Measurements from ENCODE around the gene HYAL1. TPM values are rescaled to one million over a fixed set of nuclear protein-coding genes. Genes with fewer than 3 reads are reported as not detected.
"Not testable (repeated sequence)": the region's sequence is repeated elsewhere in the genome, so short reads cannot be mapped to it uniquely, and the experiment has no call there.

Gene HYAL1
- total RNA-seq, 1 experiment from 2014 or later, result 1.1 TPM

DNA sequence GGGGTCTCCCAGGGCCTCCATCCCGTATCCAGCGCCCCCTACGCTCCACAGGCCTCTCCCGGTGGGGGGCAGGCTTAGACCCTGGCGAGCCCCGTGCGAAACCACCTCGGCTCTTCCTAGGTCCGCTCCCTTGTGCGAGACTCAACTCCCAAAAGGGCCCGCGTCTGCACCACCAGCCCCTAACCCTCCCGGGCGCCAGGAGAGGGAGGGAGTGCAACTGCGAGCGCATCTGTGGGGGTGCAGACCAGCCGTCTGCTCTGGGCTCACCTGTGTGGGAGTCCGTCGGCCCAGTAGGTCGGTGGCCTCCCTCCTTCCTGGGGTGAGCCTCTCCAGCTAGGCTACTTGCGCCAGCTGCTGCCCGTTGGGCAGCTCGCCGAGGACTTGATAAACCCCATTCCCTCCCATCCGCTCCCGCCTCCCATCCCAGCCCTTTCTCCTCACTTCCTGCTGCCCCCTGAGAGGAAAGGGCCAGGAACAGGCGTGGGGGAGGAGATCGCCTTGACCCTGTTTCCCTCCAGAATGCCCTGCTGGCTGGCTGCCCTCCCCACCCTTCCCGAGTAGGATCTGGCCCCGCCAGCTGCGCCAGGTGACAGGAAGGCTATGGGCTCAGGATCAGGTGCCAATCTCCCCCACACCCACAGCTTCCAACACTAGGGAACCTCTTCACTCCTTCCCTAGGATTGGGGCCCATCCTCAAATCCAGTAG, 19.2 kb upstream of the HYAL1 start, which contains the start of gene HYAL2:
TSS of gene HYAL2 (minus strand) at position 360 of the 706 bp plus-strand sequence. CDS start 2,256 bp downstream, outside the sequence.
- DNase-seq (ENCODE audit: low read depth, low spot score), result no peak
- in situ Hi-C loops (cut with HindIII; ENCODE audit: low pct_unique_long_range_greater_than_20kb, low sequenced_read_pairs), result no loop called here

DNA sequence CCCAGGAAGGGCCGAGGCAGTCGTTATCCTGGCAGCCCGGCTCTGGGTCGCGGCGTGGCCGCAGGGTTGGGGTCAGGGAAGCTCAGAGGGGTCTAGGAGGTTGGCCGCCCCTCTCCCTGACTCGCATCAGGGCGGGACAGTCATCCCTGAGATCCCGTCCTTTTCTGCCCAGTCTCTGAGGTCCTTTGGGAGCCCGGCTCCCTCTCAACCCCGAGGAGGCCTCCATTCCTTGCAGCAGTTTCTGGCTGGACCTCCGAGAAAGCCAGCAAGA, 18.7 kb upstream of the HYAL1 start:
- in situ Hi-C loops (cut with HindIII; ENCODE audit: low pct_unique_long_range_greater_than_20kb, low sequenced_read_pairs), result no loop called here
- DNase-seq (ENCODE audit: low read depth, low spot score), result no peak

DNA sequence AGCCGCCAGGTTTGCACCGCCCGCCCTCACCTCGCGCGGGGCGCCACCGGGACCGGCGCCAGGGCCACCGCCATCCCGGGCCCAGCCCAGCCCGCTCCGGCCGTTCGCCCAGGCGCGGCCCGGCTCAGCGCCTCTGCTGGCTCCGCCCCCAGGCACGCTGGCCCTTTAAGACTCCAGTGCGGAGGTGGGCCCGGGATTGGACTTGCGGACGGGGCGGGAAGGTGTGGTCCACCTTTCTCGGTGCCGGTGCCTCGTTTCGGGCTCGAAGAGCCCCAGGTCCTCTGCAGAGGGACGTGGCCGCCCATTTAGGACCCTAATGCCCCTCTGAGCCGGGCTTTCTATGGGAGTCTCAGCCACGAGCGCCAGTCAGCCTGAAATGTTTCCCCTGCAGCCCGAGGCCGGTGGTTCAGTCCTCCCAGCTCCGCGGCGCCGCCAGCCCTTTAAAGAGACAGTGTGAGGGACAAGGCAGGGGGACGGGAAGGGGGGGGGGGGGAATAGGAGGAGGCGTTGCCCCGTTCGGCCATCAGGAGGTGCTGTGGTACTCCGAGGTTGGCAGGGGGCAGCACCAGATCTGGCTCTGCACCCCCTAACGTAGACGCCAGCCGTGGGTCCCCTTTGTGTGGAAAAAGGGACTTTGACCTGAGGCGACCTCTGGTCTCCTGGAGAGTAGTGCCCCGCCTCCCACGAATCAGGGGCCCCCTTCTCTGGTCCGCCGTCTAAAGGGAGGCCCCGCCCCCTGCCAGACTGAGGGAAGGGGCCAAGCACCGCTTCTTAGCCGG, 18.2 kb upstream of the HYAL1 start:
- peak; percentile 89 for DNase-seq (ENCODE audit: low read depth, low spot score)
- in situ Hi-C loops (cut with HindIII; ENCODE audit: low pct_unique_long_range_greater_than_20kb, low sequenced_read_pairs), result no loop called here

DNA sequence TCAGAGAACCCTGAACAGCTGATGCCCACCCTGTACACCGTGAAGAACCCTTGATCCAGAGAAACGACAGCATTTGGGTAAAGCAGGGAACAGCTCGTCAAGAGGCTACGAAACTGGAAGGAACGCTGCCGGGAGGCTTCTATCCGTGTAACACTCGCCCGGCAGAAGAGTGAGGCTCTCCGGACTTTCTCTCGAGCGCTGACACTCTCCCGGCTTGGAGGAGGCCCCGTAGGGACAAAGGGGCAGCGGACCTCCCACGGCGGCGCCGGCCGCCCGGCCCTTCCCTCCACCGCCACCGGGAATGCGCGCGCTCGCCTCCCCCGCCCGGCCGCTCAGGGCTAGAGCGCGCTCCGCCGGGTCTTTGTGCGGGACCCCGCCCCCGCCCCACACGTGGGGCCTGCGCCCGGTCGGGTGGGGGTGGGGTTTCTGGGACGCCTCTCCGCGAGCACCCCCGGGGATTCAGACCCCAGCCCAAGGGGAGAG, 17.5 kb upstream of the HYAL1 start:
- in situ Hi-C loops (cut with HindIII; ENCODE audit: low pct_unique_long_range_greater_than_20kb, low sequenced_read_pairs), result no loop called here
- peak; percentile 73 for DNase-seq (ENCODE audit: low read depth, low spot score)

DNA sequence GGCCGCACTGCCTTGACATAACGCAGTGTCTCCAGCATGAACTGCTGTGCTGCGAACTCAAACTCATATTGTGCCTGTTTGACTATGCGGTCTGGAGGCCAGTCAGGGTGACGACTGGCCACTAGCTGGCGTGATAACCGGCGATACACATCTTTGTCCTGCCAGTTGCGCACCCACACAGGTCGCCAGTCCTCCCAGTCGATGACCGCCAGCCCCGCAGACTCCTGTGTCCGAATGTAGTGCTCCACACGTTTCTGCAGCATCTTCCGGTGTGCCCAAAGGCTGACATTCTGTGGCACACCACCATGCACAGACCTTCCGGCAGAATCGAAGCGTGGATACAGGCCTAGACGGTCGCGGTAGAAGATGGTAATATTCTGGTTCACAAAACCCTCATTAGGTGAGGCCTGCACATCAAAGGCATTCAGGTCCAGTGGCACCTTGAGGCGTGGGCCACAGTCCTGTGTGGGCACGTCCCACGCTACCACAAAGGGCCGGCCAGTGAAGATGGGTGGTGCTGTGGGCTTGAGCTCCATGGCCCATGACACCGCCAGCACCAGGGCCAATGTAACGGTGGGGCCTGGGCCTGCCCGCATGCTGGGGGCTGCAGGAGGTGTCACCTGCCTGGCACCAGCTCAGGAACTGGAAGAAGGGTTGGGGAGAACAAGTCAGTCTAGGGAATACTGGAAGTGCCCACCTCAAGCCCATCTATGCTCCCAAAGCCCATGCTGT, 16.7 kb upstream of the HYAL1 start:
- in situ Hi-C loops (cut with HindIII; ENCODE audit: low pct_unique_long_range_greater_than_20kb, low sequenced_read_pairs), result no loop called here
- no peak for DNase-seq (ENCODE audit: low read depth, low spot score)

DNA sequence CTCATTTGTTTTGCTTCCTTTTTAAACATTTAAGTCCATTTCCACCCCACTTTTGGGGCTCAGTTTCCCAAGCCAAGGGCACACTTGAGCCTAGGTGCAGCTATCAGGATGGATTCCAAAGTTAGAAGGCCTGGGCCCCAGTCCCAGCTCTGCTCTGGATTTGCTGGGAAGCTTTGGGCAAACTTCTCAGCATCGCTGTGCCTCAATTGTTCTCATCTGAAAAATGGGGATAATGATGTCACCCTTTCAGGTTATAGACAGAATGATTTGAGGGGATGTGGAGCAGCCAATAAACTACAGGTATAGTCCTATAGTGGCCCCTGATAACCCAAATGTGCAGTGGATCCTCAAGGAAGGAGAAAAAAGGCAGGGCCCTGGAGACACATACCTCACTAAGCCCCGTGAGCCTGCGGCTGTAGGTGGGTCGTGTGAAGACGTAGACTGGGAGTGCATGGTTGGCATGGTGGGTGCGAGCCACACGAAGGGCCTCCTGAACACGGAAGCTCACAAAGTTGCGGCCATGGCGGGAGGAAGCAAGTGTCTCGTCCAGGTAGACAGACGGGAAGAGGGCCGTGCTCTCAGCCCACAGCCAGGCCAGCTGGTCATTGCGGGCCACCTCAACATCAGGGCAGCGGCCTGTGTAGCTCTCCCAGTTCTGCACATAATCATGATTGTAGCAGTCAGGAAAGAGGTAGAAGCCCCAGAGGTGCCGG, 16.0 kb upstream of the HYAL1 start:
- in situ Hi-C loops (cut with HindIII; ENCODE audit: low pct_unique_long_range_greater_than_20kb, low sequenced_read_pairs), result no loop called here
- DNase-seq (ENCODE audit: low read depth, low spot score), result no peak

DNA sequence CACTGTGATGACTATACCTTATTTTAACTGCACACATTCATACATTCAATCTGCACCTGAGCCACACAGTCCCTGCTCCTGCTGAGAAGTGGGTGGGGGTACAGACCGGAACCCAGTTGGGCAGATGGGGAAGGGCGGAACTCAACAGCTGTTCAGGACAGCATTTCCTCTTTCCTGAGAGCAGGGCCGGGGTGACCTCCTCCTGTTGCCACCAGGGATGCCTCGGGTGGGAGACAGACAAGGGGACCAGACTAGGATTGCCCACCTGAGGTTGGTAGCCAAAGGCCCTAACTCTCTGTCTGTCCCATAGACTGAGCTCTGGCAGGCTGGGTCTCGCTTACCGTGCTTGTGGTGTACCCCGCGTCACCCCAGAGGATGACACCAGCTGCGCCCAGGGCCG, 15.2 kb upstream of the HYAL1 start:
- in situ Hi-C loops (cut with HindIII; ENCODE audit: low pct_unique_long_range_greater_than_20kb, low sequenced_read_pairs), result no loop called here
- no peak for DNase-seq (ENCODE audit: low read depth, low spot score)

DNA sequence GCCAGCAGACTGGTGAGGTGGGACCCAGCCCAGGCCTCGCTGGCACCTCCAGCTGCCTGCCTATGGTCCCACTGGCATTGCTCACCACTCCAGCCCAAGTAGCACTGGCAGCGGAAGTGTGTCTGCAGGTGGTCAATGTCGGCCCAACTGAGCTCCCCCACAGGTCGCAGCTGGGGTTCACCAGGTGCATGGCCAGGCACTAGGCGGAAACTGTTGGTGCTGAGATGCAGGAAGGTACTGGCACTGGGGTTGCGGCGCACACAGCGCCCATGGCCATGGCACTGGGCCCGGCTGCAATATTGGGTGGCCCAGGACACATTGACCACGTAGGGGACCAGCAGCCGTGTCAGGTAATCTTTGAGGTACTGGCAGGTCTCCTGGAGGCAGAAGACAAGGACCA, 14.8 kb upstream of the HYAL1 start:
- in situ Hi-C loops (cut with HindIII; ENCODE audit: low pct_unique_long_range_greater_than_20kb, low sequenced_read_pairs), result no loop called here
- DNase-seq (ENCODE audit: low read depth, low spot score), result no peak

DNA sequence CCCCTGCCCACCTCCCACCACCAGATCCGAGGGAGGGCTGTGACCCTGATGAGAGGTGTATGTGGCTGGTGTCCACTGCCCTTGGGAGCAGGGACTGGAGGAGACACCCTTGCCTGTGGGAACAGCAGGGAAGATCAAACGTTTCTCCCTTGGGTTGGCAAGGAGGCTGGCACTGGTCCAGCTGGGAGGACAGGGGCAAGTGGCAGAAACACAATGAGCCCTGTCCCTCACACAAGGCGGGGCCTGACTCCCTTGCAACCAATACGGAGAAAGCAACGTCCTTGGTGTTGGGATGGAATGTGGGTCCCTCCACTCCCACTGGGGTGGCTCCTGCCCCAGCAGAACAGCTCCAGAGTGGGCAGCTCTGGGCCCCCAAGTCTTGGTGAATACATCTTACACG, 13.9 kb upstream of the HYAL1 start:
- in situ Hi-C loops (cut with HindIII; ENCODE audit: low pct_unique_long_range_greater_than_20kb, low sequenced_read_pairs), result no loop called here
- no peak for DNase-seq (ENCODE audit: low read depth, low spot score)

DNA sequence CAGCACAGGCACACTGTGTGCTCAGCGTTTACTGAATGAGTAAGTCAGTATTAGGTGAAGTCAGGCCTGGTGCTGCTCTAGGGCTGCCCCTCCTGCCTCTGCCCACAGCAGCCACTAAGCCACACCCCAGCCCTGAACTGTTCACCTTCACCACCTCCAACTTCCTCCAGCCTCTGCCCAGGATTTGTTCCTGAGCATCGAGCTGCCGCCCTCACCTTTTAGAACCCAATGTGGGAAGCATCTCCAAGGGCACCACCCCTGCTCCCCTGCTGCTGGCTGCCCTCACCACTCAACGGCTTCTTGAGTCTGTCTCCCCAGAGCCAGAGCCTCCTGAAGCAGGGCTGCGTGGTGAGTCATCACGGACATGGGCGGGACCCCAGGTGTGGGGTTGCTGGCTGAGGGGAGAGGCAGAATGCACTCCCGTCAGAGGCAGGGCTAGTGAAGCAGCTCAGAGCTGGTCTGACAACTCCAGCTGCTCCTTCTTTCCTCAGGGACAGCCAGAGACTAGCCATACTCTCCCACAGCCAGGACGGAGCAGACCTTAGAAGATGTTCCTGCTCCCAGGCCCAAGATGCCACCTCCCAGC, 13.4 kb upstream of the HYAL1 start:
- DNase-seq (ENCODE audit: low read depth, low spot score), result no peak
- in situ Hi-C loops (cut with HindIII; ENCODE audit: low pct_unique_long_range_greater_than_20kb, low sequenced_read_pairs), result no loop called here

DNA sequence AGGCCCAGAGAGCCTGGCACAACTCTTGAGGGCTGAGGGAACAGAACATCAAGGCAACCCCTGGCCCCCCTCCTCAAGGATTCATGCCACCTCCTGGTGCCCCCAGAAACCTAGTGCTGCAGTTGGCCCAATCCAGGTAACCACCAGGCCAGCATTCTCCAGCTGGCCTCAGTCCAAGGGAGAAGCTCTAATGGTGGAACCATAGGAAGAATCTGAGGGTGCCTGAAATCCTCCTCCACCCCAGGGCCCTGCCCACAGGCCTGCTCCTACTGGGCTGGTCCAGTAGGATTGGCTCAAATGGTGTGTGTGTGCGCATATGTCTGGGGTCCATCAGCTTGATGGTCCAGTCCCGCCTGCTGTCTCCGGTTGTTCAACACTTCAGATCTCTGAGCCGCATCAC, 11.4 kb upstream of the HYAL1 start:
- DNase-seq (ENCODE audit: low read depth, low spot score), result no peak
- in situ Hi-C loops (cut with HindIII; ENCODE audit: low pct_unique_long_range_greater_than_20kb, low sequenced_read_pairs), result no loop called here

DNA sequence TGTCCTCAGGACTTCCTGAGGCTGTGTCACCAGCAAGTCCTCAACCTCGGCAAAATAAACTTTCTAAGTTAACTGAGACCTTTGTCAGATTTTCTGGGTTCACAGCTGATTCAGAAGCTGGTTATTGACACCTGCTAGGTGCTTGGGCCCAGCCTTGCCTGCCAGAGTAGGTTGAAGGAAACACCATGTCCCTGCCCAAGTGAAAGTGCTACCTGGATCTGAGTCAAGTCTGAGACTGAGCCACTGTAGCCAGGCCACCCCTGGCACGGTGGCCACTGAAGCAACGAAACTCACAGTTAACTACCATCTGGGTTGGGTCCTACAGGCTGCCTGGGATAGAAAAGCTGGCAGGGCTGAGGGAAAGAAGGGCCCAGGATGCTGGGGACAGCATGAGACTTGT, 11.0 kb upstream of the HYAL1 start:
- in situ Hi-C loops (cut with HindIII; ENCODE audit: low pct_unique_long_range_greater_than_20kb, low sequenced_read_pairs), result no loop called here
- no peak for DNase-seq (ENCODE audit: low read depth, low spot score)

DNA sequence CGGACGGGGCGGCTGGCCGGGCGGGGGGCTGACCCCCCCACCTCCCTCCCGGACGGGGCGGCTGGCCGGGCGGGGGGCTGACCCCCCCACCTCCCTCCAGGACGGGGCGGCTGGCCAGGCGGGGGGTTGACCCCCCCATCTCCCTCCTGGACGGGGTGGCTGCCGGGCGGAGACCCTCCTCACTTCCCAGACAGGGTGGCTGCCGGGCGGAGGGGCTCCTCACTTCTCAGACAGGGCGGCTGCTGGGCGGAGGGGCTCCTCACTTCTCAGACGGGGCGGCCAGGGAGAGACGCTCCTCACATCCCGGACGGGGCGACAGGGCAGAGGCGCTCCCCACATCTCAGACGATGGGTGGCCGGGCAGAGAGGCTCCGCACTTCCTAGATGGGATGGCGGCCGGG, 8.7 kb upstream of the HYAL1 start:
- DNase-seq (ENCODE audit: low read depth, low spot score); in situ Hi-C loops (cut with HindIII; ENCODE audit: low pct_unique_long_range_greater_than_20kb, low sequenced_read_pairs): not testable (repeated sequence)

DNA sequence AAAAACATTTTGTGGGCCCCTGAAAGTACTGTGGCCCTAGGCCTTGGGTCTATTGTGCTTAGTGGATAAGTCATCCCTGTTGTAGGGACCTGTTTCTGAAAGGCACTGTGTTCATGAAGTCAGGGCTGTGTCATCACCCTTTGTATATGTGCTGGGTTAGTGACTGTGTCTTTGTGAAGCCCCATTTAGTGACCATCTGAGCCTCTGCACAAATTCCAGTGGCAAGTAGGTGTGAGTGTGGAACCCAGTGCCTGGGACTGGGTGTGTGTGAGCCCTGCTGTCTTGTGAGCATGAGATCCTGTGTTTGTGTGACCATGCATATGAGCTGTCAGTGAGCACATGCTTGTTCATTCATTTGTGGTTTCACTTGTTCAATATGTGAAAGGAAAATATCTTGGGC, 1.2 kb upstream of the HYAL1 start:
- in situ Hi-C loops (cut with HindIII; ENCODE audit: low pct_unique_long_range_greater_than_20kb, low sequenced_read_pairs), result no loop called here

DNA sequence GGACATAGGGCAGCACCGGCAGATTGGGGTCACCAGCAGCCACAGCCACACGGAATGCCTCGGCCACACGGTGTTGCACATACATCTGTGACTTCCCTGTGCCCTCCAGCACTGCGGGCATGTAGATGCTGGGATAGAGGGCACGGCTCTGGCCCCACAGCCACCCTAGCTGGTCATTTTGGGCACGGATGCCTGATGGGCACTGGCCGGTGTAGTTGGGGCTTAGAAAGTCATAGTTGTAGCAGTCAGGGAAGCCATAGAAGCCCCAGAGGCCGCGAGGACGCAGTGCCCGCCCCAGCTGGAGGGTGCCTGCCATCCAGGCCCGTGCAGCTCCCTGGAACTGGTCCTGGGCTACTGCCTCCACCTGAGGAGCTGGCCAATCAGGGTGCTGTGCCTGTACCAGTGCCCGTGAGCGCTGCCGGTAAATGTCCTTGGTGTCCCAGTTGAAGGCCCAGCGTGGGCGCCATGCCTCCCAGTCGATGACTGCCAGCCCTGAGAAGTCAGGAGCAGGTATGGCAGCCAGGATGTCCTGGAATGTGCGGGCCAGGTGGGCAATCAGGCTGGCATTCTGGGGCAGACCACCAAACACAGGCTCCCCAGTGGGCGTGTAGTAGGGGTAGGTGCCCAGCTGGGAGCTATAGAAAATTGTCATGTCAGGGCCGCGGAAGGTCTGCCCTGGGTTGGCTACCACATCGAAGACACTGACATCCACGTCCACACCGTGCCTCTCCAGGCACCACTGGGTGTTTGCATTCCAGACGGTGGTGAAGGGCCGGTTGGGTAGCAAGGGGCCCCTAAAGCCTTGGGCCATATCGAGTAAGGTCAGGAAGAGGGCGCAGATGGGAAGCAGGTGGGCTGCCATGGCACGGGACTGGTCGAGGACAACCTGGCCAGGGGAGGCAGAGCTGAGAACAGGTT, 1.0 kb downstream of the HYAL1 start:
- in situ Hi-C loops (cut with HindIII; ENCODE audit: low pct_unique_long_range_greater_than_20kb, low sequenced_read_pairs), result no loop called here
- DNase-seq (ENCODE audit: low read depth, low spot score), result no peak

More for the DNA sequence above, 1.2 kb upstream of the HYAL1 start:
- DNase-seq (ENCODE audit: low read depth, low spot score), result peak; percentile 21

DNA sequence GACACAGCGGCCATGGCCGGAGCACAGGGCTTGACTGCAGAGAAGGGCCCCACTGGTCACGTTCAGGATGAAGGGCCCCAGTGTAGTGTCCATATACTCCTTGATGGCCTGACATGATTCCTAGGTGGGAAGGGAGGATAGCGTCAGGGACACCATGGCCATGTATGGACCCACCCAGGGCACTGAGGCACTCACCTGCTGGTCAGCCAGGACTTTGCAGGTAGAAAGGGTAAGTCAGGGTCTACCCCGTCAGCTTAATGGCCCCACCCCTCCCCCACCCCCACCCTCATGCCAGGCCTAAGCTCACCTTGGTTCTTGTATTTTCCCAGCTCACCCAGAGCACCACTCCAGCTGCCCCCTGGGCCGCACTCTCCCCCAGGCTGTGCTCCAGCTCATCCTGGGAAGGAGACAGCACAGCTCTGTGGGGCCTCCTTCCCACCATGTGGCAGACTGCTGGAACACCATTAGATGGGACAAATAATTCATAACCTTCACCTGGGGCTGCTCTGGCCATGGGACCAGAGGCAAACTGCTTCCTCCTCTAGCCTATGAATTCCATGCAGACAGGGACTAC, 2.6 kb downstream of the HYAL1 start:
- in situ Hi-C loops (cut with HindIII; ENCODE audit: low pct_unique_long_range_greater_than_20kb, low sequenced_read_pairs), result no loop called here
- no peak for DNase-seq (ENCODE audit: low read depth, low spot score)

Measured in SK-MEL-5 (cell line).